ENCODE data around the gene DDTL.
"Not testable (repeated sequence)": the region's sequence is repeated elsewhere in the genome, so short reads cannot be mapped to it uniquely, and the experiment has no call there.

The DDTL gene

DNA sequence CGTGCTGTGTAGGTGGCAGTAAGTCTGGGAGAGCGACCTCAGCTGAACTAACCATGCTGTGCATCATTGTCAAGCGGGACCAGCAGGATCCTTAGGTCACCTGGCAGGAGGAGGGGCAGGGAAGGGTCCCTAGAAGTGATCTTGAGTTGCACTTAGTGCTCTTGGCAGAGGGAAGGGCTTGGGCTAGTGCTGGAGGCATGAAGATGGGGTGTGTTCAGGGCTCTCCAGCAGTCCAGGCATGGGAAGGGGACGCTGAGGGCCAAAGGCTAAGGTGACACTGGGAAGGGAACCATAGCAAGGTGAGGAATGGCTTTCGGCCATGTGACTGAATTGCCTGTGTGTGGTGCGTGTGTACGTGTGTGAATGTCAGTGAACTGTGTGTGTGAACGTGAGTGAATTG, 19.4 kb downstream of the DDTL start:
- H3K4me3 Mint-ChIP-seq, H3K36me3 Mint-ChIP-seq: not testable (repeated sequence)

GRCh38 chr22:23986538-23987178, 20.0 kb downstream of the DDTL start:
- Mint-ChIP-seq H3K4me1 (peaks cover 16% of the 10 kb centered on the region), H3K27ac (peak overlapping the region; percentile 2)
- not testable (repeated sequence) for H3K36me3 Mint-ChIP-seq; H3K4me3 Mint-ChIP-seq; DNase-seq (ENCODE audit: low spot score in 2 of 2); ATAC-seq; H3K9me3 Mint-ChIP-seq

More for the DNA sequence above, 19.4 kb downstream of the DDTL start:
- DNase-seq (ENCODE audit: low spot score in 2 of 2) = peak in 1 of 2 donors; percentile 44
- H3K4me1 Mint-ChIP-seq = peaks cover 16% of the 10 kb centered on the region
- not testable (repeated sequence) for ATAC-seq, H3K27ac Mint-ChIP-seq, H3K9me3 Mint-ChIP-seq

GRCh38 chr22:23989583-23990244, 23.0 kb downstream of the DDTL start:
- H3K4me3 Mint-ChIP-seq; H3K36me3 Mint-ChIP-seq; H3K9me3 Mint-ChIP-seq; DNase-seq (ENCODE audit: low spot score in 2 of 2): not testable (repeated sequence)
- Mint-ChIP-seq H3K4me1 (peaks cover 12% of the 10 kb centered on the region), H3K27ac (peak overlapping the region; percentile 67)
- peak; percentile 64 for ATAC-seq

DNA sequence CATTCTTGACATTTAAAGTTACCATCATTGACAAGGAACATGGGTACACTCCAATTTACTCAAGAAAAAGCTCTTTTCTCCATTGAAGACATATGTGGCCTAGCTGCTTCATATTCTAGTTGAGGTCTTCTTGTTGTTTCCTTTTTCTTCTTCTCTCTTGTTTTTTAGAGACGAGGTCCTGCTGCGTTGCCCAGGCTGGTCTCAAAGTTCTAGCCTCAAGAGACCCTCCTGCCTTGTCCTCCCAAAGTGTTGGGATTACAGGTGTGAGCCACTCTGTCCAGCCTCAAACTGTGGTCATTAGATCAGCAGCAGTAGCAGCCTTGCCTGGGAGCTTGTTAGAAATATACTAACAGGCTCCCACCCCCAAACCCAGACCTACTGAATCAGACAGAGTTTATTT, 26.4 kb downstream of the DDTL start:
- H3K4me3 Mint-ChIP-seq; H3K9me3 Mint-ChIP-seq; H3K27ac Mint-ChIP-seq; ATAC-seq; H3K36me3 Mint-ChIP-seq; DNase-seq (ENCODE audit: low spot score in 2 of 2); H3K4me1 Mint-ChIP-seq: not testable (repeated sequence)

GRCh38 chr22:23993581-23994177, 27.0 kb downstream of the DDTL start:
- not testable (repeated sequence) for H3K9me3 Mint-ChIP-seq, H3K4me3 Mint-ChIP-seq, ATAC-seq, H3K36me3 Mint-ChIP-seq, H3K4me1 Mint-ChIP-seq, H3K27ac Mint-ChIP-seq
- peak in 1 of 2 donors; percentile 52 for DNase-seq (ENCODE audit: low spot score in 2 of 2)

DNA sequence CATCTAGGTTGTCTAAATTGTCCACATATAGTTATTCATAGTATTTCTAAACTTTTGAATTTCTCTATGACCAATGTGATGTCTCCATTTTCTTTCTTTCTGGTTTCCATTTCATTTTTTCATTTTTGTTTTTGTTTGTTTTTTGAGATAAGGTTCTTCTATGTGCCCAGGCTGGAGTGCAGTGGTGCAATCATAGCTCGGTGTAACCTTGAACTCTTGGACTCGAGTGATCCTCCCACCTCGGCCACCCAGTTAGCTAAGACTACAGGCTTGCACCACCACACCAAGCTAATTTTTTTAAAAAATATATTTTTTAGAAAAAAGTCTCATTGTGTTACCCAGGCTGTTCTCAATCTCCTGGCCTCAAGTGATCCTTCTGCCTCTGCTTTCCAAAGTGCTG, 30.4 kb downstream of the DDTL start:
- Mint-ChIP-seq H3K27ac (no peak overlapping the region), H3K36me3 (no peaks in the 10 kb centered on the region), H3K9me3 (no peaks in the 10 kb centered on the region), H3K4me3 (no peak overlapping the region), H3K4me1 (no peaks in the 10 kb centered on the region)
- ATAC-seq (no peak), DNase-seq (ENCODE audit: low spot score in 2 of 2) (no peak)

GRCh38 chr22:23999779-24000178, 33.1 kb downstream of the DDTL start:
- not testable (repeated sequence) for H3K4me3 Mint-ChIP-seq; H3K9me3 Mint-ChIP-seq; H3K27ac Mint-ChIP-seq; H3K4me1 Mint-ChIP-seq; H3K36me3 Mint-ChIP-seq; DNase-seq (ENCODE audit: low spot score in 2 of 2); ATAC-seq

DNA sequence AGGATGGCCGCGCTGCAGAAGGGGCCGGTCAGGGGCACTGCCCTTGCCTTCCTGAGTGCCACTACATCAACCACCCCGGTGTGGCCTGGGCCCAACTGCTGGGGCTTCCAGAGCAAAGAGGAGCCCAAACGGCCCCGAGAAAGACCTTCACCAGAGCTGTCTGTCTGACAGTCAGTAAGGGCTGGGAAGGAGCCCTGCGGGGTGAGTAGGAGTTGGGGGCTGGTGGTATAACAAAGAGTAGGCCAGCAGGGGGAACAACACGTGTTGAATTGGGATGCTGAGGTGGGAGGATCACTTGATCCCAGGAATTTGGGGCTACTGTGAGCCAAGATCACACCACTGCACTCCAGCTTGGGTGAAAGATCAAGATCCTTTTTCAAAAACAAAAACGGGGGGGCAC, 34.6 kb downstream of the DDTL start:
- H3K4me1 Mint-ChIP-seq = no peaks in the 10 kb centered on the region
- H3K27ac Mint-ChIP-seq = no peak overlapping the region
- H3K9me3 Mint-ChIP-seq = no peaks in the 10 kb centered on the region
- ATAC-seq (no peak), DNase-seq (ENCODE audit: low spot score in 2 of 2) (no peak)
- no peaks in the 10 kb centered on the region for H3K36me3 Mint-ChIP-seq
- H3K4me3 Mint-ChIP-seq = no peak overlapping the region

GRCh38 chr22:24002272-24002671, 35.6 kb downstream of the DDTL start:
- Mint-ChIP-seq H3K9me3 (no peaks in the 10 kb centered on the region), H3K4me1 (no peaks in the 10 kb centered on the region), H3K27ac (no peak overlapping the region), H3K4me3 (no peak overlapping the region), H3K36me3 (no peaks in the 10 kb centered on the region)
- ATAC-seq (no peak), DNase-seq (ENCODE audit: low spot score in 2 of 2) (no peak)

- Mint-ChIP-seq H3K4me1 (no peaks in the 10 kb centered on the region), H3K36me3 (no peaks in the 10 kb centered on the region), H3K9me3 (no peaks in the 10 kb centered on the region), H3K27ac (no peak overlapping the region), H3K4me3 (no peak overlapping the region)
- ATAC-seq (no peak), DNase-seq (ENCODE audit: low spot score in 2 of 2) (no peak)
Observed at GRCh38 chr22:24002851-24003250, 36.2 kb downstream of the DDTL start.

GRCh38 chr22:24003887-24004286, 37.2 kb downstream of the DDTL start:
- no peak overlapping the region for H3K27ac Mint-ChIP-seq
- ATAC-seq (no peak), DNase-seq (ENCODE audit: low spot score in 2 of 2) (no peak)
- H3K36me3 Mint-ChIP-seq = no peaks in the 10 kb centered on the region
- no peaks in the 10 kb centered on the region for H3K9me3 Mint-ChIP-seq
- no peaks in the 10 kb centered on the region for H3K4me1 Mint-ChIP-seq
- no peak overlapping the region for H3K4me3 Mint-ChIP-seq

DNA sequence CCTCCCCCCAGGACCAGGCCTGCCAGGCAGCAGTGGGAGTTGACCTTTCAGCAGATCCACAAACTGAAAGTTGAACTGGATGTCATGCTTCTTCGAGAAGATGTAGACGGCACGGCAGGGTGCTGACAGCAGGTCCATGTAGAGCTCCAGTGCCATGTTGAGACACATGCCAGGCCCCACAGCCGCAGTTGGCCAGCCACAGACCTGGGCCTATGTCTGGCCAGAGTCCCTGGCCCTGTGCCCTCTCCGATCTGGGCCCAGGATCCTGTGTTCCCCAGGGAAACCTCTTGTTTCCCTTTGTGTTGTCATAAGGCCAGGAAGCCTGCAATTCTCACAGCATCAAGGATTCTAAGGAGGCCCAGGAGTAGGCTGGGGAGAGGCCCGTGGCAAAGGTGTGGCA, 38.5 kb downstream of the DDTL start, which contains the start of gene GSTT4:
Gene GSTT4, minus strand, starts transcription at position 253 of the 400 bp plus-strand sequence. Its CDS starts 97 bp downstream, at position 156.
- ATAC-seq = no peak
- Mint-ChIP-seq H3K27ac (no peak within 1 kb of the TSS), H3K4me1 (peaks cover 2% of the 10 kb centered on the region), H3K36me3 (no peaks in the 10 kb centered on the region), H3K9me3 (no peaks in the 10 kb centered on the region), H3K4me3 (no peak within 1 kb of the TSS)
- no peak for DNase-seq (ENCODE audit: low spot score in 2 of 2)

- no peaks in the 10 kb centered on the region for H3K9me3 Mint-ChIP-seq
- H3K27ac Mint-ChIP-seq = no peak overlapping the region
- peaks cover 8% of the 10 kb centered on the region for H3K36me3 Mint-ChIP-seq
- peaks cover 10% of the 10 kb centered on the region for H3K4me1 Mint-ChIP-seq
- ATAC-seq = no peak
- no peak for DNase-seq (ENCODE audit: low spot score in 2 of 2)
- H3K4me3 Mint-ChIP-seq = no peak overlapping the region
Observed at GRCh38 chr22:24006207-24006913, 39.7 kb downstream of the DDTL start.

GRCh38 chr22:24006914-24007214, 40.2 kb downstream of the DDTL start:
- Mint-ChIP-seq H3K4me1 (peaks cover 10% of the 10 kb centered on the region), H3K36me3 (peaks cover 13% of the 10 kb centered on the region), H3K4me3 (no peak overlapping the region), H3K9me3 (no peaks in the 10 kb centered on the region), H3K27ac (no peak overlapping the region)
- ATAC-seq (no peak), DNase-seq (ENCODE audit: low spot score in 2 of 2) (no peak)

DNA sequence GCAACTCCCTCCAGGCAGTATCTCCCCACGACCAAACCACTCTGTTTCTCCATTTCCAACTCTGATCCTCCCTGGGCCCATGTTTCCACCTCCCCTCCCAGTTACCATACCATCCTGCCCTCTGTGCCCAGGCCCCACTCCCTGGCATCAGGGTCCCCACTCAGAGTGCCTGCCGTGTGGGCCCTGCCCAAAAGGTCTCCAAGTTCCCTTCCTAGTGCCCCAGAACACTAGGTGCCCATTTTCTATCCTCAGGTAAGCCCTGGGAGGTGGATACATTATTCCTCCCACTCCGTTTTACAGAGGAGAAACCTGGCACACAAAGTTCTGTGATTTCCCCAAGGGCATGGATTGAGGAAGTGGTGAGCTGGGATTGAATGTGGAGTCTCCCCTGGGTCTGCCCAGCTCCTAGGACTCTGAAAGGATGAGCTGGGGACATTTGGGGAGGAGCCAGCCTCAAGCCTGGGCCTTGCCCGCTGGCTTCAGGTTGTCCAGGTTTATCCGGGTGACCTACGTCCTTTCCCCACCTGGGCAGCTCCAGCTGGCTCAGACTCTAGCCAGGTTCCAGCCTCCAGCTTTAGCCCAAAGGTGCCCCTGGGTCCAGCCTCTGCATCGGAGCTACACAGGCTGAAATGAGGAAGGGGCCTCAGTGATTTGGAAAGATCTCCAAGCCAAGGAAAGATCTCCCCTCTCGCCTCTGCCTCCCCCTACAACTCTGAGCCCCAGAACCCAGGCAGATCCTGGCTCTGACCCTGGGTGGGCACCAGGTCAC, 40.7 kb downstream of the DDTL start:
- Mint-ChIP-seq H3K4me3 (no peak overlapping the region), H3K9me3 (no peaks in the 10 kb centered on the region), H3K4me1 (peaks cover 14% of the 10 kb centered on the region), H3K27ac (no peak overlapping the region), H3K36me3 (peaks cover 13% of the 10 kb centered on the region)
- ATAC-seq (no peak), DNase-seq (ENCODE audit: low spot score in 2 of 2) (no peak)

Data from stimulated activated effector memory CD8-positive, alpha-beta T cell treated with anti-CD3 and anti-CD28 coated beads, Interleukin-12 subunit alpha, Interleukin-12 subunit beta, amount 100 ng/mL, for 72 hours (primary cell).